SU-DHL-6 (cell line): ENCODE data around the gene CA11.

Experiments used
- CTCF ChIP-seq: fragments of 200-600 bp; sonication (generic); IDR thresholded peaks from one replicate; pipeline ENCODE4 v1.5.1; 2017; ENCODE audit warnings: antibody characterized with exemption, mild to moderate bottlenecking, low read length, moderate library complexity; ENCODE audit not compliant: insufficient read depth, poor library complexity, severe bottlenecking
- EZH2phosphoT487 ChIP-seq: fragments of 200-600 bp; sonication (generic), shearing (Covaris generic); conservative IDR thresholded peaks from 2 replicates; pipeline ENCODE4 v1.6.1; 2018; ENCODE audit warnings: mild to moderate bottlenecking, antibody characterized with exemption, low read length, moderate library complexity, mixed read lengths

DNA sequence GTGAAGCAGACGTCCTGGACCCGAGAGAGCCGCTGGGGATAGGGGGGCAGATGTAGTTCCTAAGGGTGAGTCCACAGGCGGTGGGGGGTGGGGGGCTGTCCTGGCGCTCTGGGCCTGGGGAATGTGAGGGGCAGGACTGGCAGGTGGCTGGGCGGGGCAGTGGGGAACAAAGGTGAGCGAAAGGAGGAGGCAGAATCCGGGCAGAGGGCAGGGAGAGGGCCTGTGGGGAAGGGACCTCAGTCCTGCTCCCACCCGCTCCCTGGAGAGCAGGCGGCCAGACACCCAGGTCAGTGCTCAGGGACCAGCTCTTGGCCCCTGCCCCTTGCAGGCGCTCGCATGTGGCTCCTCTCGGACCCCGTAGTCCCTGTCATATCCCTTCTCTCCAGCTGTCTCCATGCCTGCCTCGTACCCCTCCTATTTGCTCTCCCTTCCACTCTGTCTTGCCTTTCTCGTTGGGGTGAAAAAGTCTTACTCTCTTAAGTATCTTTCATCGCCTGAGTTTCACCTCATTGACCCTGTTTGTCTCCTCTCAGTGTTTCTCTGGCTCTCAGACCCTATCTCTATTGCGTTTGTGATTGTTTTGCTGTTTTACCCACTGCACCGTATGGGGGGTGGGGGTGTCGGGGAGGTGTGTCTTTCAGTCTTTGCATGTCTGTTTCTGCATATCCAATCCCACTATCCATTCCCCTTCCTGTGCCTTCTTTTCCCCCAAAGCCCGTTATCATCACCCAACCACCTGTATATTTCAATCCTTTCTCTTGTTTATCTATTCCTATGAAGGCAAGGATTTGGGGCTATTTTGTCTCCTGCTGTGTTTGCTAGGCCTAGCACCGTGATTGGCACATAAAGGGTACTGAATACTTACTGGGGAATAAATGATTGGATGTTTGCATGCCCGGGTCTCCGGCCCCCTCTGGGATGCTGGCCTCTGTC lies 20.9 kb downstream of the CA11 start:
- TF ChIP-seq CTCF (no peak), EZH2phosphoT487 (no peak)
